B cell (primary cell): Measurements from ENCODE around the gene ARID3A. TPM values are rescaled to one million over a fixed set of nuclear protein-coding genes. Genes with fewer than 3 reads are reported as not detected.

ENCODE experiments used
- ATAC-seq: fragments of 200-7000 bp; cut with Tn5 transposase; one replicate; pipeline ENCODE4 v1.10.0; 2021; ENCODE audit warnings: low read depth, mild to moderate bottlenecking, moderate number of reproducible peaks, moderate library complexity
- CTCF ChIA-PET: fragments of 350-600 bp; sonication (Branson Sonifier 250); formaldehyde crosslinking; loops from one replicate; lab custom pipeline; 2021; ENCODE audit warnings: antibody characterized with exemption, inconsistent platforms; lab: Charles Lee
- POLR2A ChIA-PET: fragments of 350-600 bp; sonication (Branson Sonifier 250); formaldehyde crosslinking; loops from one replicate; lab custom pipeline; 2021; ENCODE audit warnings: antibody characterized with exemption; lab: Charles Lee
- DNase-seq: peaks from one replicate; pipeline ENCODE4 v3.0.0; 2013
- H2AFZ ChIP-seq: 2 replicates; pipeline ENCODE4 v1.6.1; 2012; ENCODE audit warnings: mild to moderate bottlenecking, low read depth, low read length; ENCODE audit not compliant: insufficient read depth, poor library complexity, severe bottlenecking
- H3K27ac ChIP-seq, 2 donors: 1 replicate in 1 of 2; 2 replicates in 1 of 2; pipeline ENCODE4 v1.5.1; 2012 to 2013; ENCODE audit warnings: low read length in 2 of 2, mild to moderate bottlenecking in 2 of 2, moderate library complexity in 1 of 2
- H3K27me3 ChIP-seq, 4 experiments: fragments of 200-600 bp in 1 of 4; sonication (generic) in 1 of 4; replicated peaks in 1 of 4; 1 replicate in 2 of 4; 2 replicates in 2 of 4; pipeline versions ENCODE4 v1.6.1 to v1.7.0; 2013 to 2016; ENCODE audit warnings: low read length in 3 of 4, mild to moderate bottlenecking in 2 of 4, mixed read lengths in 1 of 4, moderate library complexity in 1 of 4; ENCODE audit not compliant: insufficient read depth in 4 of 4, control insufficient read depth in 3 of 4; ENCODE audit errors: control extremely low read depth in 1 of 4
- H3K36me3 ChIP-seq, 2 experiments: replicated peaks in 1 of 2; 1 replicate in 1 of 2; 2 replicates in 1 of 2; pipeline versions ENCODE4 v1.6.1 to v1.7.1; 2013; ENCODE audit warnings: low read length in 1 of 2; ENCODE audit not compliant: insufficient read depth in 2 of 2, control insufficient read depth in 1 of 2; ENCODE audit errors: control extremely low read depth in 1 of 2, extremely low read depth in 1 of 2
- H3K4me1 ChIP-seq, 2 donors: fragments of 200-600 bp in 1 of 2; sonication (generic) in 1 of 2; 1 replicate in 1 of 2; 2 replicates in 1 of 2; pipeline versions ENCODE4 v1.5.1 to v1.6.1; 2013 to 2017; ENCODE audit warnings: low read length in 2 of 2; ENCODE audit not compliant: control insufficient read depth in 2 of 2, insufficient read depth in 2 of 2
- H3K4me2 ChIP-seq: replicated peaks from 2 replicates; pipeline ENCODE3; 2012; ENCODE audit warnings: mild to moderate bottlenecking, low read depth, low read length; ENCODE audit not compliant: poor library complexity, severe bottlenecking
- H3K4me3 ChIP-seq, 5 experiments: fragments of 200-600 bp in 1 of 5; sonication (generic) in 1 of 5; 1 replicate in 3 of 5; 2 replicates in 2 of 5; pipeline versions ENCODE4 v1.5.1 to v1.7.0; 2011 to 2016; ENCODE audit warnings: low read length in 4 of 5, mild to moderate bottlenecking in 4 of 5, low read depth in 2 of 5, control low read depth in 1 of 5, moderate library complexity in 1 of 5; ENCODE audit not compliant: insufficient read depth in 1 of 5; ENCODE audit errors: control extremely low read depth in 1 of 5, extremely low read depth in 1 of 5
- H3K79me2 ChIP-seq: fragments of 200-600 bp; sonication (generic); one replicate; pipeline ENCODE4 v1.6.0; 2016; ENCODE audit warnings: low read length; ENCODE audit not compliant: control insufficient read depth, insufficient read depth
- H3K9ac ChIP-seq: fragments of 200-600 bp; sonication (generic); 2 replicates; pipeline ENCODE4 v1.6.1; 2017; ENCODE audit warnings: mild to moderate bottlenecking, low read length, moderate library complexity
- H3K9me3 ChIP-seq, 3 donors: one replicate each; pipeline versions ENCODE4 v1.6.1 to v1.7.1; 2013; ENCODE audit warnings: low read length in 2 of 3; ENCODE audit not compliant: control insufficient read depth in 2 of 3, insufficient read depth in 1 of 3; ENCODE audit errors: control extremely low read depth in 1 of 3
- H4K20me1 ChIP-seq: 2 replicates; pipeline ENCODE4 v1.6.0; 2012; ENCODE audit warnings: mild to moderate bottlenecking, low read length; ENCODE audit not compliant: insufficient read depth, control insufficient read depth, poor library complexity, severe bottlenecking
- H3K27ac Mint-ChIP-seq: one replicate; pipeline ENCODE4 v1.8.0; 2021; ENCODE audit warnings: mixed read lengths
- H3K27me3 Mint-ChIP-seq: one replicate; pipeline ENCODE4 v1.8.0; 2021; ENCODE audit warnings: mixed read lengths
- H3K4me1 Mint-ChIP-seq: one replicate; pipeline ENCODE4 v1.8.0; 2021; ENCODE audit warnings: mixed read lengths
- H3K4me3 Mint-ChIP-seq: one replicate; pipeline ENCODE4 v1.8.0; 2021; ENCODE audit warnings: mixed read lengths
- H3K9me3 Mint-ChIP-seq: one replicate; pipeline ENCODE4 v1.8.0; 2022; ENCODE audit warnings: mixed read lengths; ENCODE audit not compliant: insufficient read depth
- CTCF ChIP-seq: fragments of 200-600 bp; IDR thresholded peaks from one replicate; pipeline ENCODE4 v1.8.0; 2022; ENCODE audit warnings: antibody characterized with exemption, mild to moderate bottlenecking
- EZH2 ChIP-seq: IDR thresholded peaks from 2 replicates; pipeline ENCODE4 v1.6.1; 2012; ENCODE audit warnings: borderline replicate concordance, low read depth, mild to moderate bottlenecking, moderate library complexity, low read length; ENCODE audit not compliant: insufficient read depth, poor library complexity, severe bottlenecking
- WGBS: methylation state at CpG from one replicate; pipeline ENCODE4 v1.1.5; 2013; ENCODE audit warnings: missing lambda C conversion rate; ENCODE audit not compliant: insufficient coverage; 5-methylcytosine and 5-hydroxymethylcytosine counted together
- intact Hi-C: fragments of 100-400 bp; cut with micrococcal nuclease; formaldehyde crosslinking; loops from one replicate; pipeline ENCODE4 v1.10.0; 2022
- polyA plus RNA-seq: library from polyadenylated mRNA; depleted of rRNA; stranded (reverse); fragments of >200 nt; gene quantifications from 2 replicates; pipeline ENCODE4 v1.2.3, GENCODE V29; 2012
- total RNA-seq, 2 donors: library from RNA; stranded (reverse); fragments of 120-200 nt in 1 of 2; gene quantifications; 1 replicate in 1 of 2; 2 replicates in 1 of 2; pipeline versions ENCODE4 v1.2.3 to v1.2.4, GENCODE V29; 2013 to 2022

The ARID3A gene
- total and polyA plus RNA-seq, 2 donors (not counting 1 experiment from before 2014, with no cell fraction given) = 22.9 to 60.5 TPM

GRCh38 chr19:1013218-1013617 is 87.4 kb downstream of the ARID3A start:
- ChIA-PET CTCF (no interaction called here), POLR2A (no interaction called here)
- ATAC-seq (no peak), DNase-seq (no peak)
- no peak overlapping the region for H3K4me3 Mint-ChIP-seq
- H3K27ac Mint-ChIP-seq = no peak overlapping the region
- Histone ChIP-seq H3K4me2 (no peak overlapping the region), H3K9me3 (no peaks in the 10 kb centered on the region), H3K9ac (no peak overlapping the region), H3K79me2 (peaks cover 61% of the 10 kb centered on the region), H3K4me3 (no peak overlapping the region), H3K27me3 (no peaks in the 10 kb centered on the region), H3K27ac (no peak overlapping the region), H3K4me1 (peaks cover 20 to 30% of the 10 kb centered on the region in 2 donors), H3K36me3 (peaks cover 0 to 43% of the 10 kb centered on the region in 2 experiments), H4K20me1 (peaks cover 90% of the 10 kb centered on the region), H2AFZ (no peak overlapping the region)
- H3K4me1 Mint-ChIP-seq = peaks cover 27% of the 10 kb centered on the region
- TF ChIP-seq EZH2 (no peak), CTCF (no peak)
- no peaks in the 10 kb centered on the region for H3K9me3 Mint-ChIP-seq
- 95% methylated on average over 10 of the region's 10 CpGs for WGBS
- intact Hi-C loops = no loop called here
- H3K27me3 Mint-ChIP-seq = no peaks in the 10 kb centered on the region

- peaks cover 0 to 43% of the 10 kb centered on the region in 2 experiments for H3K36me3 ChIP-seq
- Mint-ChIP-seq H3K27ac (no peak overlapping the region), H3K4me3 (no peak overlapping the region), H3K27me3 (no peaks in the 10 kb centered on the region), H3K4me1 (peaks cover 37% of the 10 kb centered on the region), H3K9me3 (no peaks in the 10 kb centered on the region)
- peaks cover 32 to 42% of the 10 kb centered on the region in 2 donors for H3K4me1 ChIP-seq
- H3K9me3 ChIP-seq = no peaks in the 10 kb centered on the region
- H3K27me3 ChIP-seq = no peaks in the 10 kb centered on the region
- ChIA-PET POLR2A (no interaction called here), CTCF (no interaction called here)
- peaks cover 99% of the 10 kb centered on the region for H4K20me1 ChIP-seq
- ATAC-seq (no peak), DNase-seq (no peak)
- TF ChIP-seq CTCF (no peak), EZH2 (no peak)
- intact Hi-C loops = no loop called here
- no peak overlapping the region for H2AFZ ChIP-seq
- WGBS = 94% methylated on average over 49 of the region's 49 CpGs
- peaks cover 73% of the 10 kb centered on the region for H3K79me2 ChIP-seq
- no peak overlapping the region for H3K27ac ChIP-seq
- H3K9ac ChIP-seq = no peak overlapping the region
- H3K4me2 ChIP-seq = no peak overlapping the region
- no peak overlapping the region for H3K4me3 ChIP-seq
Measured at GRCh38 chr19:1014161-1015060, 88.6 kb downstream of the ARID3A start.
